CD4-positive, alpha-beta T cell treated with Interleukin-17A for 1 hour (primary cell): ENCODE measurements around the gene ABCD4.
"Not testable (repeated sequence)": the region's sequence is repeated elsewhere in the genome, so short reads cannot be mapped to it uniquely, and the experiment has no call there.

Experiments
- DNase-seq: peaks from one replicate; pipeline ENCODE4 v3.0.0-alpha.2; 2020

The ABCD4 gene

DNA sequence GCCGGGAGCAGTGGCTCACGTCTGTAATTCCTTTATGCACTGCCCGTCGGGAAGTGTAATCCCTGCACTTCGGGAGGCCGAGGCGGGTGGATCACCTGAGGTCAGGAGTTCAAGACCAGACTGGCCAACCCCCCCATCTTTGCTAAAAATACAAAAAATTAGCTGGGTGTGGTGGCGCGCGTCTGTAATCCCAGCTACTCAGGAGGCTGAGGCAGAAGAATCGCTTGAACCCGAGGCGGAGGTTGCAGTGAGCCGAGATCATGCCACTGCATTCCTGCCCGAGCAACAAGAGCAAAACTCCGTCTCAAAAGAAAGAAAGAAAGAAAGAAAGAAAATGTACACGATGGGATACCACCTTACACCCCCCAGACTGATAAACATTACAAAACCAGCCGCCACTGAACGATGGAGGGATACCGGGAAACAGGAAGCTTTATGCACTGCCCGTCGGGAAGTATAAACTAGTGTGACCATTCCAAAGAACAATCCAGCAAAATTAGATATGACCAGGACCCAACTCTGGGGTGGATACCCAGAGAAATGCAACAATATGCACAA lies 1.1 kb downstream of the ABCD4 start:
- no peak for DNase-seq

GRCh38 chr14:74299061-74299545 lies 3.6 kb downstream of the ABCD4 start:
- DNase-seq, result peak; percentile 25

- DNase-seq, result no peak
Observed at GRCh38 chr14:74297986-74298385, 4.7 kb downstream of the ABCD4 start.

DNA sequence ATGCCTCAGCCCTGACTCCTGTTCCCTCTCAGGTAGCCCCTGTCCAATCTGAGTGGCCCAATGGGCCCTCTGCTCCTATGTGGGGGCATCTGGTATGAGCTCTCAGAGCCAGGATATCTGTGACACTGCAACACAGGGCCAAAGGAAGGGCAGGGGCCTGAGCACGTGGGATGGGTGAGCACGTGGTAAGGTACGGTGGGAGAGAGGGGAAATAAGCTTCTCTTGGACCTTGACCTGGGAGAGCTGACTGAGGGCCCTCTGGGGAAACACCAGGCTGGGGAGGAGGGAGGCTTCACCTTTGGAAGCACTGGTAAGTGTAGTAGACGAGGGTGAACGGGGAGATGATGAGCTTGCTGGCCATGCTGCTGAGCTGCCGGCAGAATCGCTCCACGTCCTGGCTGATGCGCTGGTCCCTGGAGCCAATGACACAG lies 6.7 kb downstream of the ABCD4 start:
- no peak for DNase-seq

GRCh38 chr14:74293606-74294005 lies 9.1 kb downstream of the ABCD4 start:
- DNase-seq, result no peak

GRCh38 chr14:74292061-74292460 lies 10.7 kb downstream of the ABCD4 start:
- no peak for DNase-seq

DNA sequence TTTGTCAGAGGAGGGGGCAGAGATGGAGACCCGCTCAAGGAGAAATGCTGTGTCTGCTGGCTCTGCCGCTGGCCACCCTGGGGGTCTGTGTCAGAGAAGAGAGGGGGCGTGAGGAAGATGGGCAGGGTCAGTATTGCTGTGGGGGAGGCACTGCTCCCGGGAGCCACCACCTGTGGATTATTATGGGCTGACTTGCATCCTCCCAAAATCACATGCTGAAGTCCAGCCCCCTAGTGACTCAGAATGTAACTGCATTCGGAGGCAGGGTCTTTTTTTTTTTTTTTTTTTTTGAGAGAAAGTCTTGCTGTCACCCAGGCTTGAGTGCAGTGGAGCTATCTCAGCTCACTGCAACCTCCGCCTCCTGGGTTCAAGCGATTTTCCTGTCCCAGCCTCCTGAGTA lies 12.3 kb downstream of the ABCD4 start:
- peak; percentile 13 for DNase-seq

DNA sequence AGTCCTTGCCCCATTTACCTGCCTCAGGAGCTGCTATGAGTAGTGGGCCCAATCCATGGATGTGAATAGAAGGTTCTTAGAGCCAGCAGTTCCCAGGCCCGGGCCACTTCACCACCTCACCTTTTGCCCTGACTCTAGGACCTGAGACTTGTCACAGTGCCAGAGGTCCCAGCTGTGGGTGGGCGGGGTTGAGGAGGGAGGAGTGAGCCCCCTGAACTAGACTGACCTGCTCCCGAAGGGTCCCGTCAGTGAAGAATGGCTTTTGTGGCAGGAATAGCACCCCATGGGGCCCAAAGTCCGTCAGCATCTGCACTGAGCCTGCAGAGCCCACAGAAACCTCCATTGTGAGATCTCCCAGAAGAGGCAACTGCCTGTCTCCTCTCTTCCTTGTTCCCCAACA lies 12.9 kb downstream of the ABCD4 start:
- no peak for DNase-seq

DNA sequence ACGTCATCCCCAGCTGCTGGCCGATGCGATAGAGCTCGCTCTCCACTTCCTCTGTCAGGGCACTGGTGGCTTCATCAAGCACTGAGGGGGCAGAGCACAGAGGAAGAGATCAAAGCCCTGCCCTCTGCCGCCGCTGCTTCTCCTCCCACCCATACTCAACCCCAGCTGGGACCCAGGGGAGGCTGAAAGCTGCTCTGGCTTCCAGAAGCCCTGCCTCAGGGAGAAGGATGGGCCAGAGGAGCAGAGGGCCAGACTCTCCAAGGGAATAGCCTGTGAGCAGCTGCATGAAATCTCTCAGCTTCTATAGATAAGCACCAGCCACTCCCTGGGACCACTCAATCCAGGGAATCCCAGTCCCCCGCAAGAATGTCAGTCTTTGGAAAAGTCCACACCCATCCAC lies 16.0 kb downstream of the ABCD4 start:
- no peak for DNase-seq

DNA sequence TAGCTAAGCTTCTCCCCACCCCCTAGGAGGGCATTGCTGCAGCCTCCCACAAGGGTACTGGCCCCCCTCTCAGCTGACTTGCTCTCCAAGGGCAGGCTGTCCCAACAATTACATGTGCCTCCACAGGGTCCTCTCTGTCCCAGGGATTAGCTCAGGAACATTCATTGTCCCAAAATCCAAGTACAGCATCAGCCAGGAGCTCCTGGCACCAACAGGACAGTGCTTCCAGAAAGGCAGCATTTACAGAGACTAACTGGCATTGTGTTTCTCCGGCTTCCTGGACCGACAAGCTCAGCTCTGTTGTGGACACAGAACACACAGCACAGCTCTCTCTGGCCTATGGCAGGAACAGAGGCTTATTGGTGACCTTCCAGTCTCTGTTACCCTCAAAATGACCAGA lies 21.7 kb downstream of the ABCD4 start:
- DNase-seq, result no peak

DNA sequence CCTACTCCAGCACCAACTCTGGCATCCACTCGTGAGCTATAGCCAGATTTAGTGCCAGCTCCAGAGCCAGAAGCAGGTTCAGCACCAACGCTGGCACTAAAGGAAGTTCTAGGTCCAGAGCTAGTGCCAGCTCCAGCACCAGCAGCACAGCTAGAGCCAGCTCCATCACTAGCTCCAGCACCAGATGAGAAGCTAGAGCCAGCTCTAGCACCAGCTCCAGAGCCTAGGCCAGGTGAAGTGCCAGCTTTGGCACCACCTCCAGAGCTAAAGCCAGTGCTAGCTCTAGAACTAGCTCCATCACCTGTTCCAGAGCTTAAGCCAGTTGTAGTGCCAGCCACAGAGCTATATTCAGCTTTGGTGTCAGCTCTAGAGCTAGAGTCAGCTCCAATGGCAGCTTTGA lies 24.7 kb downstream of the ABCD4 start:
- no peak for DNase-seq

GRCh38 chr14:74275241-74275841 lies 27.4 kb downstream of the ABCD4 start:
- no peak for DNase-seq

- no peak for DNase-seq
Observed at GRCh38 chr14:74271365-74271764, 31.4 kb downstream of the ABCD4 start.

GRCh38 chr14:74270382-74271177 lies 32.2 kb downstream of the ABCD4 start:
- DNase-seq, result not testable (repeated sequence)

DNA sequence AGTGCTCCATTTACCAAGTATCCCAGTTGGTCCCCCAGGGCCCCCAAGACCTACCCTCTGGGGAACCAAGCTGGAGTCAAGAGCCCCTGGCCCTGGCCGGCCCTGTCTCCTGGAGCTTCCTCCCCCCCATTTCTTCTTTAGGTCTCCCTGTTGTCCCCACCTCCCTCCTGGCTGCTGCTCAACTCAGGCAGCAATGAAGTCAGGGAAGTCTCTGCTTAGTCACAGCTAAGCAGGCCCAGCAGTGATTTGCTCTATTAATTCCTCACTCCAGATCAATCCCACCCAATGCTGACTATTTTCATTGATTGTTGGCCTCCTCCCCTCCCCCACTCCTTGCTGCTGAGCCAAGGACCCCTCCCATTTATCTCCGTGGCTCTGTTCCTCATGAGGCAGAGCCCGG lies 35.1 kb downstream of the ABCD4 start:
- DNase-seq, result no peak

DNA sequence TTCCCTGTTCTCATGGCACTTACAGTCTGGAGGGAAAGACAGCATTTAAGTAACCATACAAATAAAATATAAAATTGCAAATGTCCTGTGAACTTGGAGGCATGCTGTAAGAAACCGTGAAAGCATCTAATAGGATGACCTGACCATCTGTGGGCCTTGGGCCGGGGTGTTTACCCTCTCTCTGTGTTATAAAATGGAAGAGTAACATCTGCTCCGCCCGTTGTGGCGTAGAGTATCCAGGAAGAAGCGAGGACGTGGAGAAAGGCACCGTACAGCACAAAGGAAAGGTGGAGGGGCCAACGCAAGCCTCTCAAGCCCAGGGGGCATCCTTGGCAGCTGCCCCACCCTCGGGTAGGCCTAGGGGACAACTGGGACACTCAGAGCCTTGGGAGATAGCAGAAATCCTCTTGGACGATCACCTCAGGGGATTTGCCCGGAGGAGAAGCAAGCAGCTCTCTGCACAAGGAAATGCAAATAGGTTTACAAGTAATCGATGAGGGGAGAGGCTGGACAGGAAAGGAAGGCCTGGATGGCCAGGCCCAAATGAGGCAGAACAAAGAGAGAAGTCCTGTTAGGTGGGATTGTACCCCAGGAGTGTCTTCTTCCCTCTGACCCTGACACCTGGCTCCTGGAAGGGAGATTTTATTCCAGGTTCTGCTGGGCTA lies 37.3 kb downstream of the ABCD4 start:
- no peak for DNase-seq

DNA sequence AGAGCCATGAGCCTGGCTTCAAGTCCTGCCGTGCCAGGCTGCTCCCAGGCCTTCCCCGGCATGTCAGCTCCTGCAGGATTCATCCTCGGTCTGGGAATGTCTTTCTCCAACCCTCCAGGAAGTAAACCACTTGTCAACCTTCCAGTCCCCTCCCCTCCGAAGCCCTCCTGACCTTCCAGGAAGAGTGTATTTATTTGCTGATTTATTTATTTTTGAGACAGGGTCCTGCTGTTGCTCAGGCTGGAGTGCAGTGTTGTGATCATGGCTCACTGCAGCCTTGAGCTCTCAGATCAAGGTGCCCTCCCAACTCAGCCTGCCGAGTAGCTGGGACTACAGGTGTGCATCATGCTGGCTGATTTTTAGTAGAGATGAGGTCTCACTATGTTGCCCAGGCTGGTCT lies 38.8 kb downstream of the ABCD4 start:
- DNase-seq, result no peak

GRCh38 chr14:74263181-74263580 lies 39.6 kb downstream of the ABCD4 start:
- no peak for DNase-seq

DNA sequence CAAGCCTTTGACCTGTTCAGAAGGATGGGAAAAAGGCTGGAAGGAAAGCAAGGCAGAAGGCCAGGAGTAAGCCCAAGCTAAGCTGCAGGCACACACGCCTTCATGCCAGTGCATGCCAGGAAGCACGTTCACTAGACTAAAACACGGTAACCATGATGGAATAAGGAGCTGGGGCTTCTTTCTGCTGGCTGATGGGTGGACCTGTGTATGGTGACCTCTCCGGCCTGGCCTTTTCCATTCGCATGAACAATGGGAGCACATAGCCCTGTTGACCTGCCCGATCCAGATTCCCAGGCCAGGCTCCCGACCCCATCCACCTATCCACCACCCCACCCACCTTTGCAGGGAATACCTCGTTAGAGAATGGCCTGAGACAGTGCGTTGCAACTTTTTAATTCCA lies 40.7 kb downstream of the ABCD4 start:
- DNase-seq, result no peak

DNA sequence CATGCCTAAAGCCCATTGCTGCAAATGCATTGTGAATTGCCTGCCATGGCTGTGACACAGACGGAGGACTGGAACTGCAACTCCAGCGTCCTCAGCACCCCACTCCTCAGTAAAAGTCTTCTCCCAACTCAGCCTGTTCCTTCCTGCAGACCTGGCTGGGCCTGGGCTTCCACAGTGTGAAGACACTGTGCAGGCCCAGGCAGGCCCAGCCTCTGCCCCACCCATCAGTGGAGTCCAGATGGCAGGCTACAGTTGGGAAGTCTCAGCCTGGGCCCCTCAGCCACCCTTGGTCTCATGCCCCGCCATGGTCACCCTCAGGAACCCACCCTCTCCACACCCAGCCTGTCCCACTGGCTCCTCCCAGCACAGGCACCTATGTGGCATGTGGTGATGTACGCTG lies 41.4 kb downstream of the ABCD4 start:
- no peak for DNase-seq

DNA sequence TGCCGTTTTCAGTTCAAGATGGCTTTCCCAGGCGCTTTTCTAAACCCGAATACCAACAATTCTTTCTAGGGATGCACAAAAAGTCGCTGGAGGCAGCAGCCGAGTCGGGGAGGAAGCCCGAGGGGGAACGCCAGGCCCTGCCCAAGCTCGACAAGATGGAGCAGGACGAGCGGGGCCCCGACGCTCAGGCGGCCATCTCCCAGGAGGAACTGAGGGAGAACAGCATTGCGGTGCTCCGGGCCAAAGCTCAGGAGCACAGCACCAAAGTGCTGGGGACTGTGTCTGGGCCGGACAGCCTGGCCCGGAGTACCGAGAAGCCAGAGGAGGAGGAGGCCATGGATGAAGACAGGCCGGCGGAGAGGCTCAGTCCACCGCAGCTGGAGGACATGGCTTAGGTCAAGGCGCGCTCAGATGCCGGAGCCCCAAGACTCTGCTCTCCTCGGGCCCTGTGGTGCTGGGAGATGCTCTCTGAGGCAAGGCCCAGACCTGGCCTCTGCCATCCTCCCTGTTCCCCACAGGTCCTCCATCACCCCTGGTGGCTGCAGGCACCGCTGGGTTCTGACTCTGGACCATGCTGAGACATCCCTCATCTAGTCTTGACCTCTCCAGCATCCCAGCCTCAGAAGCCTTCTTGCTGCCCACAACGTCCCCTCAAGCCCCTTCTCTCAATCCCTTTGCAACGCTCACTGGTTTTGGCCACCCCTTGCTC lies 42.1 kb downstream of the ABCD4 start:
- DNase-seq, result no peak

DNA sequence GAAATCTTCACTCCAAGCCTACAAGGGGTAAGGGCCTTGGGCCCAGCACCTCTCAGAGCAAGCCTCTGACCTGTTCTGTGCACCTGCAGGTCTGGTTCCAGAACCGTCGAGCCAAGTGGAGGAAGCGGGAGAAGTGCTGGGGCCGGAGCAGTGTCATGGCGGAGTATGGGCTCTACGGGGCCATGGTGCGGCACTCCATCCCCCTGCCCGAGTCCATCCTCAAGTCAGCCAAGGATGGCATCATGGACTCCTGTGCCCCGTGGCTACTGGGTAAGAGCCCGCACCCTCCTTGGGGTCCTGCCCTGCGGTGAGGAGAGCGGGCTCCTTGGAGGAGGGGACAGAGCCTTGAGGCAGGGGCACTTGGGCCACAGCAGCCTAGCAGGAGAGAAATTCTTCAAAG lies 43.2 kb downstream of the ABCD4 start:
- no peak for DNase-seq

- DNase-seq, result no peak
Observed at GRCh38 chr14:74258764-74259035, 44.0 kb downstream of the ABCD4 start.
